KOPT-K1 (cell line): Measurements from ENCODE around the gene NKX6-2.
"Not testable (repeated sequence)": the region's sequence is repeated elsewhere in the genome, so short reads cannot be mapped to it uniquely, and the experiment has no call there.

ENCODE experiments used
- H3K27ac ChIP-seq: fragments of 200-600 bp; sonication (generic); 2 replicates; pipeline ENCODE4 v1.5.1; 2016; ENCODE audit warnings: antibody characterized with exemption, mild to moderate bottlenecking, low read depth, low read length; ENCODE audit not compliant: poor library complexity, severe bottlenecking
- H3K36me3 ChIP-seq: fragments of 200-600 bp; sonication (generic); 2 replicates; pipeline ENCODE4 v1.5.1; 2017; ENCODE audit warnings: antibody characterized with exemption, mild to moderate bottlenecking, low read length, moderate library complexity; ENCODE audit not compliant: insufficient read depth
- H3K9me3 ChIP-seq: fragments of 200-600 bp; sonication (generic); 2 replicates; pipeline ENCODE4 v1.5.1; 2017; ENCODE audit warnings: antibody characterized with exemption, low read length, mild to moderate bottlenecking; ENCODE audit not compliant: insufficient read depth, poor library complexity, severe bottlenecking

Gene NKX6-2

DNA sequence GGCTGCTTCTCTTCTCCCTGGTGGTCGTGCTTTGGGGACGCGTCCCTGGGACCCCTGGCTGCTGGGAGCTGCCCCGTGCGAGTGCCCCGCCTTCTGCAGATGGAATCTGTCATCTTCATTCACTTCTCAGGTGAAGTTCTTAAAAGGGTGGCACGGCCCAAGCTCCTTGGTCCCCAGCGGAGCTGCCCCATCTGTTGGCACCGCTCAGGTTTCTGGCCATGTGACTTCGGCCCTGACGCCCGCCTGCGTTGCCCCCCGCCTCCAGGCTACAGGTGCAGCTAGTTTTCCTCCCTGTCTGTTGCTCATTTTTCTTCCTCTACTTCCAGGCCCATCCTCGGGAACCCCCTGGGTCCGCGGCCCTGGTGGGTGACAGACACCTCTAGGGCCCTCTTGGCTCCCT lies 6.8 kb upstream of the NKX6-2 start:
- Histone ChIP-seq H3K27ac (no peak overlapping the region), H3K36me3 (no peaks in the 10 kb centered on the region), H3K9me3 (peaks cover 7% of the 10 kb centered on the region)

DNA sequence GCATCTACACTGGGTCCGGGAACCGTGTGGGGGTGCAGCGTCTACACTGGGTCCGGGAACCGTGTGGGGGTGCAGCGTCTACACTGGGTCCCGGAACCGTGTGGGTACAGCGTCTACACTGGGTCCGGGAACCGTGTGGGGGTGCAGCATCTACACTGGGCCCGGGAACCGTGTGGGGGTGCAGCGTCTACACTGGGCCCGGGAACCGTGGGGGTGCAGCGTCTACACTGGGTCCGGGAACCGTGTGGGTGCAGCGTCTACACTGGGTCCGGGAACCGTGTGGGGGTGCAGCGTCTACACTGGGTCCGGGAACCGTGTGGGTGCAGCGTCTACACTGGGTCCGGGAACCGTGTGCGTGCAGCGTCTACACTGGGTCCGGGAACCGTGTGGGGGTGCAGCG lies 6.2 kb upstream of the NKX6-2 start:
- not testable (repeated sequence) for H3K27ac ChIP-seq, H3K36me3 ChIP-seq
- peaks cover 12% of the 10 kb centered on the region for H3K9me3 ChIP-seq

DNA sequence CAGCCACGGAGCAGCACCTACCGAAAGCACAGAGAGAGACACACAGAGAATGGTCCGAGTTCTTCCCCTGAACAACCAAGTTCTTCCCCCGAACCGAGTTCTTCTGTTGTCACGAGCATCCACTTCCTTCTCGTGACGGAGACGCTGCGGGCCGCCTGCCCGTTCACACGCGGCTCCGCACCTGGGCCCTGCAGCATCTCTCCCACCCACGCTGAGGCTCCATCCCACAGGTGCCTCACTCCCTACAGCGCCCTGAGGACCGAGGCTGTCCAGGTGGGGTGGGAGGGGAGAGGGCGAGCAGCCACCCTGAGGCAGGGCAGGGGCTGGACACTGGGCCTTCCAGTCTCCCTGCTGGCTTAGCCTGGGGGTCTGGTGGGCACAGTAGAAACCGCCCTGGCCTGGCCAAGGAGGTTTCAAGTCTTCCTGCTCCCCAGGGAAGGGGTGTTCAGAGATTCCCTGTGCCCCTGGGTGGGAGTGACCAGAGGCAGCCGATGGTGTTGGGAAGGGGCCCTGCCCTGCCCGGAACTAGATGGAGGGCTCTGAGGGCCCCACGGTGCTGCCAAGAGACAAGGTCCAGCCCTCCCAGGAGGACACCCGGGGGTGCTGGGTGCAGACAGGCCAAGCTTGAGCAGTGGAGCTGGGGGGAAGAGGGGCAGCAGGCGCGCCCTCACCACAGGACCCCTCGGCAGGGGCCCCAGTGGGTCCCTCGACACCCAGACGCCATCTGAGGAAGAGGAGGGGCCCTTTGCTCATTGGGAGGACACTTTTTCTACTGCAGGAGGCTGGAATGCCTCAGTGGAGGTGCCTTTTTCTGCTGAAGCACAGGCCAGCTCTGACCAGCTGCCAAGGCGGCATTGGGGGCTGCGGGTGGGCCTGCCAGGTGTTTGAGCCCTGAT lies 5.2 kb upstream of the NKX6-2 start:
- no peaks in the 10 kb centered on the region for H3K36me3 ChIP-seq
- H3K27ac ChIP-seq, result no peak overlapping the region
- H3K9me3 ChIP-seq, result peaks cover 21% of the 10 kb centered on the region

DNA sequence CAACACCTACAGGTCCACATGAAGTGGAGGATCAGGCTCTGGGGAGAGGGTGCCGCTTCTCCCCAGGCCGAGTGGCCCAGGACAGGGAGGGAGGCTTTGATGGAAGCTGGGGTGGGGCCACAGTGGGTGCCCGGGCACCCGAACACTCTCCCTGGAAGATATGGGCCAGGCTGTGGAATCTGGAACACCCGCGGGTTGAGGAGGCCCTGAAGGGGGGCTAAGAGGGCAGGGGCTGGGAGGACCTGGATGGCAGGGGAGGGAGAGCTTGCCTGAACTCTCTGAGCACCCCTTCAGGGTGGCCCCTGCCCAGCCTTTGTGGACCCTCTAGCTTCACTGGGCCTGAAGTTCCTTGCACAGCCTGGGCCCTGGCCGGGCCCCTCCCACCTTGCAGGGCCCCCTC lies 4.5 kb upstream of the NKX6-2 start:
- no peak overlapping the region for H3K27ac ChIP-seq
- H3K36me3 ChIP-seq, result no peaks in the 10 kb centered on the region

DNA sequence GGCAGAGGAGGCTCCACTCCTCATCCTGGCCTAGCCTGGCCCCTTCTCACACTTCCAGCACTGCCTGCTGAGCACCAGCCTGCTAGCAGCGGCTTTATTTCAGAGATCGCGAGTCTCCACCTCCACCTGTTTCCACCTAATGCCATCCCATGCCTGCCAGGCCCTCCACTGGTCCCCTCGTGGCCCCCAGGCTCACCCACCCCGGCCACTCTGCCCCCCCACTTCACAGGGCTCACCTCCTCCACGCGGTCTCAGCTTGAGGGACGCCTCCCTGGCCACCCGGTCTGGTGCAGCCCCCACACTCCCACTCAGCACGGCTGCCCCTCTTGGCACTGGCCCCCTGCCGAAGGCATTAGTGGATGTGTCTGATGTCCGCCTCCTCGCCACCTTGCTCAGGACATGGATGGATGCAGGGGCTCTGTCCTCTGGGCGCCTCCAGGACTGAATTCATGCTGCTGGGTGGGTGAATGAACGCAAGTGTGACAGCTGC lies 3.8 kb upstream of the NKX6-2 start:
- Histone ChIP-seq H3K36me3 (no peaks in the 10 kb centered on the region), H3K9me3 (peaks cover 28% of the 10 kb centered on the region), H3K27ac (no peak overlapping the region)

More for the DNA sequence above, 4.5 kb upstream of the NKX6-2 start:
- H3K9me3 ChIP-seq, result peaks cover 22% of the 10 kb centered on the region

DNA sequence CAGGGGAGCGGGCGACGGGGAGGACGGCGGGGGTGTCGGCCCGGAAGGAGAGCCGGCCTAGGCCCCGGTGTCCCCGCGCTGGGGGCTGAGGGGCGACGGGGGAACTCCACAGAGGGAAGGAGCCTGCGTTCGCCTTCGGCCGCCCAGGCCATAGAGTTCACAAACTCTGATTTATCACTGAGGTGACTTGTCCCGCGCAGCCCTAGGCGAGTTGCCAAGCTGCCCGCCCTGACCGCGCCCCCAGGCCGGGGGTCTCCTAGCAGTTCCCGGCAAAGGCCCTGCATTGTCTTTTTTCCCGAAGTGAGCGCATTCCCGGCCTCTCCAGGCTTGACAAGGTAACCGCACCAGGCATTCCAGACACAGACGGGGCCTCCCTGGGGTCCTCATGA lies 2.9 kb upstream of the NKX6-2 start:
- no peak overlapping the region for H3K27ac ChIP-seq
- H3K9me3 ChIP-seq, result peaks cover 35% of the 10 kb centered on the region
- H3K36me3 ChIP-seq, result no peaks in the 10 kb centered on the region

DNA sequence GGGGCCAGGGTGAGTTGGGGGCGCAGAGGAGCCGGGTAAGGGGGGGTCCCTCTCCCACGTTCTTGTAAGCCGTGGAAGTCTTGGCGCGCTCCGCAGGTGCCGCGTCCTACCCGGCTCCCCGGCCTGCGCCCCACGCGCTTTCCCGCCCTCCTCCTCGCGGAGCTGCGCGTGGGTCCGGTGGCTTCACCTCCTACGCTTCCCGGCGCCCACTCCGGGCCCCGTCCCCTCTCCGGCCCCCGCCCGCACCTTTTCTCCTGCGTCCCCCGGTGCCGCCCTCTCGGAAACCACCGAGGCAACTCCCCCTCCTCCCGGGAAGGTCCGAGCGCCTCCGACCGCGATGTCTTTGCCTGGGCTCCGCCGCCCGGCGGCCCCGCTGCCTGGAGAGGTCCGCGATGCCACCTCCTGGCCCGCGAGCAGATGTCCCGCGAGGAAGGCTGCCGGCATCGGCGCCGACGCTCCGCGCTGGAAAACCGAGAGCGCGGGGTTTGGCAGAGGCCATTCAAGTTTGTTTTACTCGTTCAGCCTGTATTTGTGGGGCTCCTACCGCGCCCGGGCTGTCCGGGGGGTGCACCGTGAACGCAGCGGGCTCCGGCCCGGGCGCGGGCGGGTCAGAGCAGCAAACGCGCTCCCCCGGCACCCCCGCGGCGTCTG lies 2.4 kb upstream of the NKX6-2 start:
- H3K27ac ChIP-seq, result no peak overlapping the region
- H3K9me3 ChIP-seq, result peaks cover 39% of the 10 kb centered on the region
- H3K36me3 ChIP-seq, result 0 out of 2 replicates have a peak, but pooled peaks cover under 1% of the 10 kb centered on the region

DNA sequence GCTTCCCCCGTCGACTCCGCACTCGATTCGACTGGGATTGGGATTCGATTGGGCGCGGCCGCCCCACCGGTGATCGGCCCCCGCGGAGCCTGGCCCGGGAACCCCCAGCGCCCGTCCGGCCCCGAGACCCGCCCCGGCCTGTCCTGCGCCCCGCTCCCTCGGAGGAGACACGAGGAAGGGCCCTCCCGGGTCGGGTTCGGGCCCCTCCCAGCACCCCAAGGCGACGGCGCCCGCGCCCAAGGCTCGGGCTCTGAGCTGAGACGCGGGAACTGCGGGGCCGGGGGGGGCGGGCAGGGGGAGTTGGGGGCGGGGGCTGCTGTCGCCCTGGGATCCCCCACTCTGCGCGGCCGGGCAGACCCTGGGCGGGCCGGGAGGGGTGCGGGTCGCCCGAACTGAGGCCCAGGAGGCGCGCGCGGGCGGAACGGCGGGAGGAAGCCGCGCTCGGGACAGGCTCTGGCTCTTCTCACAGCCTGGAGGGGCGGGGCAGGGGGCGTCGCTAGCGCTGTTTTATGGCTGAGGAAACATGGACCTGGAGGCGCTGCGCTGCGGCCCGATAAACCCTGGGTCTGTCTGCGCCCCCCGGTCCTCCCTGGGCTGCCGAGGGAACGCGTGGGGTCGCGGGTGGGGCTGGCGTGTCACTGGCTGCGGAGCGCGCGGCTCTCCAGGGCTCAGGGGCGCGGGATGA lies 1.7 kb upstream of the NKX6-2 start:
- no peak overlapping the region for H3K27ac ChIP-seq
- peaks cover 7% of the 10 kb centered on the region; the same call in 1 of the 2 replicates for H3K36me3 ChIP-seq
- H3K9me3 ChIP-seq, result peaks cover 39% of the 10 kb centered on the region

DNA sequence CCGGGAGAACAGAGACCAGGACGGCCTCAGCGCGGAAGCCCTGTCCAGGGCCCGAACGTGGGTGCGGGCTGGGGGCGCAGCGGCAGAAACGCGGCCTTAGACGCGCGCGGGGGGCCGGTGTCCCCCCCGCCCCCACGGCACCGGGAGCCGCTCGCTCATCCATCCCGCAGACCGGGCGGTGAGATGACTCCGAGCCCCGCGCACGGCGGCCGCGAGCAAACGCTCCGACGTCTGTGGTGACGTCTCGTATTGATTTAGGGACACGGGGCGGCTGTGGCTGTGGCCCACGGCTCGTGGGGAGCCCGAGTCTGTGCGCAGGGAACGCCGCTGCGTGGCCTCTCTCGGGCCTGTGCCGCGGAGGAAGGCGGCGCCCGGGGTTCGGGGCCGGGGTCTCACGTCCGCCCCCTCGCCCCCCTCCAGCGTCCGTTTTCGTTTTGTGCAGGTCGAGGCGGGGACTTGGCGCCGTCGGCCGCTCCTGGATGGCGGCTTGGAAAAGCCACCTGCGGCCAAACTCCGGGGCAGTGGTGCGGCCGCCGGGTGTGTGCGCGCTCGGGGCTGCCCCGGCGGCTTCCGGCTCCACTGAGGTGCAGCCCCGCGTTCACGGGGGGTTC lies 1.0 kb upstream of the NKX6-2 start:
- H3K36me3 ChIP-seq, result peaks cover 9% of the 10 kb centered on the region; the same call in 1 of the 2 replicates
- H3K27ac ChIP-seq, result no peak overlapping the region
- peaks cover 39% of the 10 kb centered on the region for H3K9me3 ChIP-seq

DNA sequence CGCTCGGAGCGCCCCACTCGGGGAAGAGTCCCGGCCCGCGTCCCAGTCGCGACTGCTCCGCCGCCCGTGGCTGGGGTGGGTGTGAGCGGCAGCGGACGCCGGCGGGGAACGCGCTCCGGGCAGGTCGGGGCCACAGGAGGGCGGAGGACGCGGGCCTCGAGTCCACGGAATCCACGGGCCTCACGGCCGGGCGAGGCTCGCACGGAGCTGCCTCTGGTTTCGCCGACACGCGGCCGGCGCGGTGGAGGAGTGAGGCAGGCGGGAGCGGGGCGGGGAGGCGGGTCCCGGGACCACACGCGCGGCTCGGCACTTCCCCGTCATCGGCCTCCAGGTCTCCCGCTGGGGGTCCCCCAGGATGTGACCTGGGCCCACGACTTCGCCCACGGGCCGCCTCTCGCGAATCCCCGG lies 533 bp upstream of the NKX6-2 start:
- H3K9me3 ChIP-seq, result peaks cover 39% of the 10 kb centered on the region
- no peak overlapping the region for H3K27ac ChIP-seq
- H3K36me3 ChIP-seq, result peaks cover 14% of the 10 kb centered on the region; the same call in 1 of the 2 replicates

DNA sequence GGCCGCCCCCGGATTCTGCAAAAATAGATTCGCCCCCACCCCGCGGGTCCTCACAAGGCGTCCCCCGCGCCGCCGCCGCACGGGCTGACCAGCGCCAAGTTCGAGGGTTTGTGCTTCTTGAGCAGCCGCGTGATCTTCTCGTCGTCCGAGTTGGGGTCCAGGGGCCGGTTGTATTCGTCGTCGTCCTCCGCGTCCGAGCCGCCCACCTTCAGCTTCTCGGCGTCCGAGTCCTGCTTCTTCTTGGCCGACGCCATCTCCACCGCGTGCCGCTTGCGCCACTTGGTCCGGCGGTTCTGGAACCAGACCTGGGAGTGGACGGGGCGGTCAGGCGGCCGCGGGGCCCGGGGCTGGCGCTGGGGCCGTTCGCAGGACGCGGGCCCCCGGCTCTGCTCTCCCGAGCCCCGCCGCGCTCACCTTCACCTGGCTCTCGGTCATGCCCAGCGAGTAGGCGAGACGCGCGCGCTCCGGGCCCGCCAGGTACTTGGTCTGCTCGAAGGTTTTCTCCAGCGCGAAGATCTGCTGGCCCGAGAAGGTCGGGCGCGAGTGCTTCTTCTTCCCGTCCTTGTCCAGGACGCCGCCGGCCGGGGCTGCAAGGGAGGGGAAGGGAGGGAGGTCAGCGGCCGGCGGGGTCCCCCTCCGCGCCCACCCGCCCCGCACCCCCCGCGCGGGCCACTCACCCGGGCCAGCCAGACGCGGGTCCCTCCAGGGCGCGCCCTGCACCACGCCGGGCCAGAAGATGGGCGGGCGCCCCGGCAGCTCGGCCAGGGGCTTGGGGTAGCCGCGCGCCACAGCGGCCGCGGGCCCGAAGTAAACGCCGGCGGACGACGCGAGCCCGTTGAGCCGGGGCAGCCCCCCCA lies 853 bp downstream of the NKX6-2 start:
- peaks cover 17% of the 10 kb centered on the region; the same call in 1 of the 2 replicates for H3K36me3 ChIP-seq
- peaks cover 39% of the 10 kb centered on the region for H3K9me3 ChIP-seq
- H3K27ac ChIP-seq, result no peak overlapping the region

DNA sequence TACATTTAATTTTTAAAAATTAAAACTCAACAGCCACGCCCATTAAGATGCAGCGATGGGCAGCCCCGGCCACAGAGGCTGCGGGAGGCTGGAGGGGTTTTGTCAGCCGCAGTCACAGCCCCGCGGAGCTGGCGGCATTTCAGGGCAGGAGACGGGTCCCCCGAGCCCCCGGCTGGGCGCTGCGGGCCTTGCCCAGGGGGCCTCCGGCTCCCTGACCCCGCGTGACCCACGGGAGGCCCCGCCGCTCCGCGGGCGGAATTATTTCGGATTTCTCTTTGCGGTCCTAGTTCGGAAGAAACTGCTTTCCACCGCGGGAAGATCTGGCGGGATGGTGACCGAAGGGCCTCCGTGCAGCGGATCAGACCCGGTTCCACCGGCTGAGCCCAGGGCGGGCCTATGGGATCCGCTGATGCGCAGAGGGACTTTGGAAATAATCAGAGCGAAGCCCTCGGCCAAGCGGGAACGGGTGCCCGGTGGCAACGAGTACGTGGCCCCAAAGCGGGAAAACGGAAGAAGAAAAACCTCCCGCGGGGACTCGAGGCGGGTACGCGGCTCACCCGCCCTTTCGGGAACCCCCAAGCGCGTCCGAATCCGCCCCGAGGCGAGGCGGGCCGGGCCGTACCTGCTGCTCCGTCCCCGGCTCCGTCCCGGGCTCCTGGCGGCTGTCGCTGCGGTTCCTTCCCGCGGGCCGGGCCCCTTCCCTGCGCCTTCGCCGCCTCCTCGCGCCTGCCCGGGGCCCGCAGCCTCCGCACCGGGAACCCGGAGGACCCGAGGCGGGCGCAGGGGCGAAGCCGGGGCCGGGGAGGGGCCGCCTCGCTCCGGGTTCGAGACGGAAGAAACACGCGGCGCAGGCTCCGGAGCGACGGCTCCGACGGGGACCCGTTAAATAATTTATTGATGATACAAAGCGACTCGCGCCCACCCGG lies 1.7 kb downstream of the NKX6-2 start:
- peaks cover 39% of the 10 kb centered on the region for H3K9me3 ChIP-seq
- no peak overlapping the region for H3K27ac ChIP-seq
- peaks cover 17% of the 10 kb centered on the region; the same call in 1 of the 2 replicates for H3K36me3 ChIP-seq
